KG1 (cell line): ENCODE measurements around the gene HSBP1L1.
"Not testable (repeated sequence)": the region's sequence is repeated elsewhere in the genome, so short reads cannot be mapped to it uniquely, and the experiment has no call there.

Experiments
- DNase-seq: peaks from one replicate; lab custom pipeline; 2025; lab: John Stamatoyannopoulos, UW

The HSBP1L1 gene

DNA sequence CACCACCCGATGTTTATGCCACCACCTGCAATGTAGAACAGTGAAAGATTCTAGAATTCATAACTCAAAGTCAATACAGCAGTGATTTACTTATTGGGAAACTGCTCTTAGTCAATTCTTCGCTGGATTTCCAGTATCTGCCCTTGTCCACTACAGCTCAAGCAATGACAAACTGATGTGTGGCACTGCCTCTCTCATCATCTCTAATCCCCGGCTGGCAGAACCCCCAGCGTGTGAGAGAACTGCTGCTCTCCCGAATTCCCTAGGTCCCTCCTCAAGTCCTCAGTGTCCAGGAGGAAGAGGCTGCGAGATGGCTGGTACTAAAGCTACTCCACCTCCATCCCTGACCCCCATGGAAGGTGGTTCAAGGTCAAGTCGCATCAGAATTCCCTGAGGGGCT, 22.3 kb downstream of the HSBP1L1 start:
- DNase-seq = no peak

- no peak for DNase-seq
Observed at GRCh38 chr18:79987566-79987965, 23.1 kb downstream of the HSBP1L1 start.

DNA sequence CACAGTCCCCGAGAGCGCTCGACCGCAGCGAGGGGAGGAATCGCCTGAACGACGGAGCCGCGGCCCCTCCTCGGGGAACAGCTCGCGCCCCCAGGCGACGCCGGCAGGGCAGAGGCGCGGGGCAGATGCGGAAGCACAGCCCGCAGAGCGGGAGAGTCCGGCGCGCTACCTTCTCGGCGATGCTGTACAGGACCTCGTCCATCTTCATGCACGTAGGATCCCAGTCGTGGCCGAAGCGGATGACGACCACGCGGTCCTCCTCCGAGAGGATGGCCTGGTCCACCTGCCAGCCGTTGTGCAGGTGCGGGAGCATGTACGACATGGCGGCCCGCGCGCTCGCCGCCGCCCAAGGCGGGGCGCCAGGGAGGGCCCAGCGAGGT, 23.6 kb downstream of the HSBP1L1 start:
- peak; percentile 54 for DNase-seq

DNA sequence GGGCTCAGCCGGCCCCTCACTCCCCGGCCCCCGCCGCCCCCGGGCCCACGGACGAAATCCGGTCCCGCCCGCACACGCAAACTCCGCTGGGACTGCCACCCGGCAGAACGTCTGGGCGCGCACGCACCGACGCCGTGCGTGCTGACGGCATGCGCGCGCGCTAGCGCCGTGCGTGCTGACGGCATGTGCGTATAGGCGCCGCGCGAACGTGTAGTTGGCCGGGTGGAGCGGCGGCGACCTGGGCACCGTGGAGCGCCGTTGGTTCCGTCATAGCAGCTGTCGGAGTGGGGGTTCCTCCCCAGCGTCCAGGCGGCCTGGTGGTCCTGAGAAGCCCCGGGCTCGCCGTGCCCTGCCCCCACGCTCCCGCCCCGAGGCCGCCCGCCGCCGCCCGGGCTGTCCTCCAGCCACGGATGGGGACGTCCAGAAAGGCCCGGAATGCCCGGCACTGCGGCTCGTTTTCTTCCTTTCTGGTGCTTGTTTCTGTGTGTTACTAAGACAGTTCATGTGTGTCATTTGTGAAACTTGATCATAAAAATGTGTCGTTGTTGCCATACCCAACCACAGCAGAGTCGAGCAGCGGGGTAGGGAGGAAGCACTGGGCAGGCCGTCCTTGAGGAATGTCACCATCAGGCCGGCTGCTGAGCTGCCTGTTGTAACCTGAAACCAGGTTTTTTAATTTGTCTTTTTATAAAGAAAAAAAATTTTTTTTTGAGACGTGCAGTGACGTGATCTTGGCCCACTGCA, 24.2 kb downstream of the HSBP1L1 start, which contains the start of gene TXNL4A:
TXNL4A (minus strand) TSS at position 113 of the 744 bp plus-strand sequence. CDS start 171 bp downstream, outside the sequence.
- DNase-seq = peak; percentile 67

GRCh38 chr18:79989195-79989497, 24.7 kb downstream of the HSBP1L1 start:
- no peak for DNase-seq

GRCh38 chr18:79991494-79991893, 27.1 kb downstream of the HSBP1L1 start:
- no peak for DNase-seq

- not testable (repeated sequence) for DNase-seq
Observed at GRCh38 chr18:79999701-80000100, 35.3 kb downstream of the HSBP1L1 start.

GRCh38 chr18:80000877-80001276, 36.4 kb downstream of the HSBP1L1 start:
- no peak for DNase-seq

DNA sequence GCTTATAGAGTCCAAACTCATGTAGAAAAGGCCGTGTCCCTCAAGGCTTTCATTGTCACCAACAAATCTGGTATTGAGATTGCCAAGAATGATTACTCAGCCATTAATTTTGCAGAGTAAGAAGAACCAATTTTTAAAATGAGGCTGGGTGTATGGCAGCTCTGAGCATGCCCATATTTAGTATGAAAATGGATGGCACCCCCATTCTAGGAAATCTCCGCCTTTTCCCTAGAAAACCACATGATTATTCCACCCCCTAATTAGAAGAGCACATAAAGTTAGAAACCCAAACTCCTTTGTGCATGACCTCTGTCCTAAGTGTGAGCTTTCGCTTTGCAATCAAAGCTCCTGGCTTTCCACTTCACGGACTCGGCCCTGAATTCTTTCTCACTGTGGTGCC, 38.0 kb downstream of the HSBP1L1 start:
- DNase-seq = no peak

DNA sequence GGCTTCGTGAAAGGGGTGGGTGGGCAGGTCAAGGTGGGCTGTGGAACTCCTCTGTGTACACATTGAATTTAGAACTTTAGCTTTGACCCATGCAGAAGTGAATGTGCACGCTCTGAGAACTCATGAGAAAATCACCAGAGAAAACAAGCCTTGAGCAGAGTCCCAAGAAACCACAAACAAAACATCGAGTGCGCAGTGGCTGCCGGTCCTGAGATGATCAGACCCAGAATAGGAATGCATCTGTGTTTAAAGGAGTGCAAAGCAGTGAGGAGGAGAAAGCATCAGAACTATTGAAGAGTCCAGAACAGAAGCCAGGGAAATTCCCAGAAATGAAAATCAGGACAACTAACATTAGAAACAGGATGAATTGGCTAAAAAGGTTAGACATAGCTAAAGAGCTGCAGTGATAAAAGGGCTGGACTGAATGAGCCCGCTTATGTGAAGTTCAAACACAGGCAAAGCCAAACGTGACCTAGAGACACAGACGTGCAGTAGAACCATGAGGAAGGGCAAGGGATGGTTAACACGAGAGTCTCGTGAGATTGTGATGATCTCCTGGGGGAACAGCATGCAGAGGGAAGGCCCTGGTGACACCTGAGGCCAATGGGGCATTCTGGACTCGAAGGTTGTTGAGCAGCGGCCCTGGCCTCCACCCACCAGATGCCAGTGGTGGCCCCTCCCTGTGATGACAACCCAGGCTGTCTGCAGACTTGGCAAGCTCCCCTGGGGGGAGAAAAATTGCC, 40.3 kb downstream of the HSBP1L1 start:
- no peak for DNase-seq

- DNase-seq = no peak
Observed at GRCh38 chr18:80006724-80007123, 42.3 kb downstream of the HSBP1L1 start.

GRCh38 chr18:80009661-80010550, 45.5 kb downstream of the HSBP1L1 start:
- DNase-seq = no peak

GRCh38 chr18:80010551-80010906, 46.1 kb downstream of the HSBP1L1 start:
- DNase-seq = no peak

- DNase-seq = not testable (repeated sequence)
Observed at GRCh38 chr18:80011496-80012137, 47.2 kb downstream of the HSBP1L1 start.

GRCh38 chr18:80012714-80013113, 48.3 kb downstream of the HSBP1L1 start:
- DNase-seq = no peak
